GM21528 (cell line): ENCODE results near the gene TMEM59.
"Not testable (repeated sequence)": the region's sequence is repeated elsewhere in the genome, so short reads cannot be mapped to it uniquely, and the experiment has no call there.

Experiments
- ATAC-seq: cut with Tn5 transposase; IDR thresholded peaks from one replicate; pipeline ENCODE4 v1.9.1; 2021; ENCODE audit warnings: mild to moderate bottlenecking, moderate library complexity; ENCODE audit not compliant: unreplicated experiment, low FRiP score

TMEM59 gene, protein sequence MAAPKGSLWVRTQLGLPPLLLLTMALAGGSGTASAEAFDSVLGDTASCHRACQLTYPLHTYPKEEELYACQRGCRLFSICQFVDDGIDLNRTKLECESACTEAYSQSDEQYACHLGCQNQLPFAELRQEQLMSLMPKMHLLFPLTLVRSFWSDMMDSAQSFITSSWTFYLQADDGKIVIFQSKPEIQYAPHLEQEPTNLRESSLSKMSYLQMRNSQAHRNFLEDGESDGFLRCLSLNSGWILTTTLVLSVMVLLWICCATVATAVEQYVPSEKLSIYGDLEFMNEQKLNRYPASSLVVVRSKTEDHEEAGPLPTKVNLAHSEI

DNA sequence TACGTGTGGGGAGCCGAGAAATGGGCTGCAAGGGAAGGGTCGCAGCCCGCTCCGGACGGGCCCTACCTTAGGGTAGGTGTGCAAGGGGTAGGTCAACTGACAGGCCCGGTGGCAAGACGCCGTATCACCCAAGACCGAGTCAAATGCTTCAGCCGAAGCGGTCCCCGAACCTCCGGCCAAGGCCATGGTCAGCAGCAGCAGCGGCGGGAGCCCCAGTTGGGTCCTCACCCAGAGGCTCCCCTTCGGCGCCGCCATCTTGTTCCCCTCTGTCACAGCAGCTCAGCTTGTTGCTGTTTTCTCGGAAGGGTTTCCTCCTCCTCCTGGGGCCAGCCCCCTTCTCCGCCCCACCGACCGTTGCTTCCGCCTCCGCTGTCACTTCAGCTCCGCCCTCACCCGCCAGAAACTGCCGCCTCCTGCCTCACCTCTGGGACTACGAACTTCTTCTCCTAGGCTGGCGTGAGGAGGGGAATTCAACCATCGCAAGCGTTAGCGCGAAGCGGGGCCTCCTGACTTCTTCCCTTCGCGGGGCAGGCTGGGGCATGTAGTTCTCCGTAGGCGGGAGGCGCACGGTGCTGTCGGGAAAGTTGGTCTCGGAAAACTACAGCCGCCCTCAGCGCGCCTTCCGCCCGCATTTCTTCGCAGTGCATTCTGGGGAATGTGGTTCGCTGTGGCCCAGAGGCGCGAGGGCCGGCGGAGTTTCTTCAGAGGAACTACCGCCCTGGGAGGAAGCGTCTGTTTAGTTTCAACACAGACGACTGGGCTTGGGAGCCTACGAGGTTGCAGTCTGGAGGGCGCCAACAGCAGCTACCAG lies at the start of gene TMEM59, which contains the start of gene TCEANC2:
TSS of gene TMEM59 (minus strand) at position 271 of the 811 bp plus-strand sequence. CDS start at position 255, 16 bp downstream.
TSS of gene TCEANC2 (plus strand) at position 675 of the 811 bp plus-strand sequence. CDS start 815 bp downstream, outside the sequence.
- peak; percentile 94 for ATAC-seq

DNA sequence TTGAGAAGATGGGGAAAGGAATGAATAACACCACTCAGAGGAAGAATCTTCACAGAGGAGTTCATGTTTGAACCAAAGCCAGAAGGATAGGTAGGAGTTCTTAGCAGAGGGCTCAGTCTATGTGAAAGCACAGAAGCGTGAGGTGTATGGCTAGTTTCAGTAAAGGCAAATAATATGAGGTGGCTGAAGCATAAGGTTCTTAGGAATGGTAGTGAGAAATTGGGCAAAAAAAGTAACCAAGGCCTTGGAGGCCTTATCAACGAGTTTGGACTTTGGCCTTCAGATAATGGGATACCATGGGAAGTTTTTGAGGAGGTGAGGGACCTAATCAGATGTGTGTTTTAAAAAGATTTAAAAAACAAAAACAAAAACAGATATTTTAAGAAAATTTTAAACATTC lies 47.5 kb upstream of the TMEM59 start:
- ATAC-seq, result no peak

DNA sequence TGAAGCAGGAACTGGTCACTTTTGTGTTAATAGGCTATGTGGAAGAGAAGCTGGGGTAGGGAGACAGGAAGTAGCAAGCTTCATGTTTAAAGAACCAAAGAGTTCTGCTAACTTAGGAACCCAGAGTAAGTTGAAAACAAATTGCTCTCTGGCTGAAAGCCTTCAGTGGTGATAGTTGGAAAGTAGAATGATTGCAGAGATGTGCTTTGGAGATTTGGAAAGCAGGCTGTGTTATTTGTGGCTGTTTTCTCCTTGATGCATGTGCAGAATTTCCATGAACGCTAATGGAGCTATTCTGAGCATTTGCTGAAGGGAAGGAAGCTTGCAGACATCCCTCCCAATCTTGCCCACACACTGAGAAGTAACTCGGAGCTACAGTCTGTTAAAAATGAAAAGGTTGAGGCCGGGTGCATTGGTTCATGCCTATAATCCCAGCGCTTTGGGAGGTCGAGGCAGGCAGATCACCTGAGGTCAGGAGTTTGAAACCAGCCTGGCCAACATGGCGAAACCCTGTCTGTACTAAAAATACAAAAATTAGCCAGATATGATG lies 46.1 kb upstream of the TMEM59 start:
- ATAC-seq, result no peak

DNA sequence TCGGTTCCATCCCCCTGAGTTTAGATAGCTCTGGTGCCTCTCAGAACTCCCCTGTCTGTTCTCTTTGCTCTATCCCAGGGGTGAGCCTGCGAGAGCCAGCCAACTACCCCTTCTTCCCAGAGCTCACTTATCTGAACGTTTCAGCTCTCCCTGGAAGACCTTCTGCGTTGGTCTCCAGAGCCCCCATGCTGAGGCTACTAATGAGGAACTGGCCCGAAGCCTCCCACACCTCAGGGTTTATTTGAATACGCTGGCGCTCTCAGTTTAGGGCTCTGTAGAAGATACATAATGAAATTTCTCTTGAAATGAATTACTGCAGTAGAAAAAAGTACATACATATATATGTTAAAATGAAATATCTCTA lies 43.9 kb upstream of the TMEM59 start:
- ATAC-seq, result no peak

DNA sequence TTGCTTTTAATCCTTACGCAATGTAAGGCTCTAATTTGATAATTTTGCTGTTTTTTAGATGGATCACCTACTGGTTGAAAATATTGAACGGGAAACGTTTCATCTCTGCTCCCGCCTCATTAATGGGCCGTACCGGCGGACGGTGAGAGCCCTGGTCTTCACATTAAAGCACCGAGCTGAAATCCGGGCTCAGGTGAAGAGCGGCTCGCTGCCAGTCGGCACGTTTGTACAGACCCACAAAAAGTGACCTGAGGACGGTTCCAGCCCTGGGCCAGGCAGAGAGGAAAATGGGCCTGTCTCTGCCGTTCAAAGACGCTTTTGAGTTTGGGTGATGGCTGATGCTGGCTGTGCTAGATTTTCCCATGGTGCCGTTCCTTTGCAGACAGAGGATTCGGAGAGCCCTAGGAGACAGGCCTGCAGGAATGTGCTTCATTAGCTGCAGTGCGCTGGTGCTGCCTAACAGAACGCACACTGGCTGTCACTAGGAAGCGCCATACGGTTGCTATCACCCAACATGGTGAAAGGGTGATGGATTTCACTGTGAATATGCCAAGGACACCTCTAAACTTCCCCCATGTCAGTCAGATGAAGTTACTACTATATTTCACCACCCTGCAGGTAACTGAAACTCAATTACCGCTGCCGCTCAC lies 43.3 kb upstream of the TMEM59 start:
- ATAC-seq, result no peak

DNA sequence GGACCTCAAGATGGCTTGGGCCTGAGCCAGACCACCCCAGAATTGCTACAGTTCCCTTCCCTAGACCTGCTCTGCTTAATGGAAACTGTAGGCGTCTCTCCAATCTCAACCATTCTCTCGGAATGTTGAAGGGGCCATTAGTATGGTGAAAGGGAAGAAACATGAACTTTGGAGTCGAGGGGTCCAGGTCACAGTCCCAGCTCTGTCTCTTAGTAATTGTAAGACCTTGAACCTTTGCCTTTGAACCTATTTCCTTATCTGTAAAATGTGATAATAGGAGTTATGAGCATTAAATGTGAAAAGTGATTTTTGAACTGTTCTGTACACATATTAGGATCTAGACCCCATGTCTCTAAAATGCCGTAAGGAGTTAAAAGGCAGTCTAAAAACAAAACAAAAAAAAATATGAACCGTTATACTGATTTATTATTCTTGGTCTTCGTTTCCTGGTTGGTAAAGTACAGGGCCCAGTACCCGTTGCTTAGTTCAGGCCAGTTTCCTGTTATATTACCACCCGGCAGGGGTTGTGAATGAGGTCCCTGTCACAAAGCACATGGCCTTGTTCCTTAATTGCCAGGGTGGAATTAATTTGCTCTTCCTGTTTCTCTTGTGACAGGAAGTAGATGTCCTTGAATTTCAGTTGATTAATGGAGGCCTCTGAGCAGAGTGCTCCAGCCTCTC lies 42.7 kb upstream of the TMEM59 start:
- ATAC-seq, result no peak

DNA sequence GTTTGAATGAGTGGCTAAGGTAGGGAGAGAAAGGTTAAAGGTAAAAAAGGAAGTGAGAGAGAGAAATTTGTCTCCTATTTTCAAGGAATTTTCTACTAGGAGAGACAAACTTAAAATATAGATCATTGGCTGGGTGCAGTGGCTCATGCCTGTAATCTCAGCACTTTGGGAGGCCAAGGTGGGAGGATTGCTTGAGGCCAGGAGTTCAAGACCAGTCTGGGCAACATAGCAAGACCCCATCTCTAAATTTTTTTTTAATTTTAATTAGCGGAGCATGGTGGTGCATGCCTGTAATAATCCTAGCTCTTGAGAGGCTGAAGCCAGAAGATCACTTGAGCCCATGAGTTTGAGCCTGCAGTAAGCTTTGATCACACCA lies 41.7 kb upstream of the TMEM59 start:
- ATAC-seq, result not testable (repeated sequence)

DNA sequence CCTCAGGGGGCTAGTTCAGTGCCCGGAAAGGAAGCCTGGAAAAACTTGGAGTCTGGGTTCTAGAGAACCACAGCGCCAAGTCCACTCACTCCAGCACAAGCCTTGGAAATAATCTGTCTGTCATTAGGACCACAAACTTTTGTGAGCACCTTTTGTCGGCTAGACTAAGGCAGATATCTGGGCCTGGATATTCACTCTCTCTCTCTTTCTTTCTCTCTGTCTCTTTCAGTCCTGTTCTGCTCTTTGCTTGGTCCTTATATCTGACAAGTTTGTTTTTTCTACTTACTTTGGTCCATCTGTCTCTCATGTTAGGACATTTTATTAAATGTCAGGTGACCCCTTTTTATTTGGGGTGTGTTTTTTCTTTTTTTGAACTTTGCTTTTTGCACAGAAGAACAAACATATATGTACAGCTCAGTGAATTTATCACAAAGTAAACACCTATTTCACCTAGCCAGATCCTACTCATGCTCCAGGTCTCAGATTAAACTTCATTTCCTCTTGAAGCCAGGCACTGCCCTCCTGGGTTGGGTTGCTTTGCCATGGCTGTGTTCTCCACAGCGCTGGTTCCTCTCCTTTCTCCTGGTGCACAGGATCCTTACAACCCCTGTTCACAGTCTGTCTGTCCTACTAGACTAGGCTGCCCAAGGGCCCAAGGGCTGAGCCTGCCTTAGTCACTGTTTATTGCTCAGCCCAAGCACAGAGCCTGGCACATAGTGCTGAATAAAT lies 41.2 kb upstream of the TMEM59 start:
- ATAC-seq, result no peak

DNA sequence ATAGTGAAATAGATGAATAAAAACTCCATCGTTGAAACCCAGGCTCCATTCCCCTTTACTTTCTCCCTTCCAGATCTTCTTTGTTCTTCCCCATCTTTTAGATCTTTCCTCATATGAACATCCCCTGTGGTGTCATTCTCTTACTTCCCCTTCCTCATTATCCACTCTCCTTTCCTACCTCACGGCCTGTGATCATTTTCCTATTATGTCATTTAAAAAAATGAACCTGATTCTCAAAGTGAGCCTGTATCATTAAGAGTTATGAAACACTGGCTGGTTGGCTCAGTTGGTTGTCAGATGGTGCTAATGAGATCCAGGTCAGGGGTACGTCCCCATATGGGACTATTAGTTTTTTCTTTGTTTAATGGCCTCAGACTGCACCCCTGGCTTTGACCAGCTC lies 38.7 kb upstream of the TMEM59 start:
- no peak for ATAC-seq

DNA sequence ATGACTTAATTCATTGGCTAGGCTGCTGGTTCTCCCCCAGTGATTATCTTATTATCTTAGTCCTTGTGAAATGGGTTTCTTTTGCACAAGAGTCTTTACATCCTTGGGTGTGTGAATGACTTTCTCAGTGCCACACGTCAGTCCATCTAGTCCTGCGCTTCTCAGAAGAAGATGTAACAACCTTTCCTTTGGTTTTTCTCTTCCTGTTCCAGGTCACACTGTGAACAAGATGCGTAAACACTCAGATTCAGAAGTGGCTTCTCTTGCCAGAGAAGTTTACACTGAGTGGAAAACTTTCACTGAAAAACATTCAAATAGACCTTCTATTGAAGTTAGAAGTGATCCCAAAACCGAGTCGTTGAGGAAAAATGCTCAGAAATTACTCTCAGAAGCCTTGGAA lies 35.4 kb upstream of the TMEM59 start:
- no peak for ATAC-seq

DNA sequence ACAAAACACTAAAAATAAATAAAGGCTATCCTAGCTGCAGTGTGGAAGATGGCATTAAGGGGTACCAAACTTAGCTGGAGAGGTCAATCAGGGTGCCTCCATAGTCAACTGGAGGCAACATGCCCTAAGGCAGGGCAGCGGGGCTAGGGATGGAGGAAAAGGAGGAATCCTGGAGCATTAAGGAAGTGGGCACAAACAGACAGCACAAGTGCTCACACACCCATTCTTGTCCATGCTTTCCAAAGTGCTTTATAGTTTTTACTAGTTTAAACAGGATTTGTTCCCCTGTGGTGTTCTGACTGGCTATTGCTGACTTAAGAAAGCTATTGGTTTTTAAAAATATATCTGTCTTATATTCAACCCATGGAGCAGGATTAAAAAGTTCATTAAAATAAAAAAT lies 33.8 kb upstream of the TMEM59 start:
- ATAC-seq, result no peak

DNA sequence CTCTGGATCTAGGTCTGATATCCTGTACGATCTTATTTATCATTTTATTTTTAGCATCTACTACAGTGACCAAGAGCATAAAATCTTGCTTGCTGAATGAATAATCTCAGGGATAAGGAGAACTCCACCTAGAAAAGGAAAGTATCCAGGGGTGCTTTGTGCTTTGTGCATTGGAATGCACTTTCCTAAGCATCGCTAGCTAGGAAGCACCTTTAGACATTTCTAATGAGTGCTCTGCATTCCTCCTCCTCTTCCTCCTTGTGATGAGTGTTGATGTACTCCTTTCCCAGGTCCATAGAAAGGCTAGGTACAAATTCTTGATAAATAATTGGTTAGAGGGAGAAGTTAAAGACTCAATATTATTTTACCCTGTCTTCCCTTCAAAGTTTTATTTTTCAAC lies 31.8 kb upstream of the TMEM59 start:
- ATAC-seq, result no peak

DNA sequence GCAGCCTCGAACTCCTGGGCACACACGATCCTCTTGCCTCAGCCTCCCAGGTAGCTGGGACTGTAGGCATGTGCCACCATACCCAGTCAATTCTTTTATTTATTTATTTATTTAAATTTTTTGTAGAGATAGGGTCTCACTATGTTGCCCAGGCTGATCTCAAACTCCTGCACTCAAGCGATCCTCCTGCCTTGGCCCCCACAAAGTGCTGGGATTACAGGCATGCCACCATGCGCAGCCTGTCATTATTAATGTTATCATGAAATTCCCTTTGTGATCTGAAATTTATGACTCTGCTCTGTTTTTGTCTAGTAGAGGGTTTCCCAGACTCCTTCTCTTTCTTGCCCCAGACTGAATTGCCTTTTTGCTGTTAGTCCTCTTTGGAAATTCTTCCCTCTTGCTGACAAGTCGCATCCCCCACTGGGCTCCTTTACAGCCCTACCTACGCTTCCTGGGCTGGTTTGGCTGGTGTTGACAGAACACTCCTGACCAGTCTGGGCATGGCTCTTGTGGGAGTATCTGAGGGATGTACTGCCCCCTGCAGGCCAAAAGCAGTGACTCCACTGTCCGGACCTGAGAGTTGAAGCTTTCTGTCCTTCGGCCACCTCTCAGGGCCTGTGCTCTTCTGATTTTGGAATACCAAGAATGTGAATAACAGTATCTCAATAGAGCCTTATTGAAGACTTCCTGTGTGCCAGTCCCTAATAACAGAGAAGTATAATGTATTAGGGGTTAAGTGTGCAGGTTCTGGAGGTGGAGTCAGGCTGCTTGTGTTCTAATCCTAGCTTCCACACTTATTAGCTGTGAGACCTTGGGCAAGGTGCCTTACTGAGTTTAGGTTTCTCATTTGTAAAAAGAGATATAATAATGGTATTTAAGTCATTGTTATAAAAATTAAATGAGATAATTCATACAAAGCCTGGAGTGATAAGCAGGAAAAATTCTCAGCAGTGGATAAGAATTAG lies 28.6 kb upstream of the TMEM59 start:
- ATAC-seq, result peak; percentile 58

DNA sequence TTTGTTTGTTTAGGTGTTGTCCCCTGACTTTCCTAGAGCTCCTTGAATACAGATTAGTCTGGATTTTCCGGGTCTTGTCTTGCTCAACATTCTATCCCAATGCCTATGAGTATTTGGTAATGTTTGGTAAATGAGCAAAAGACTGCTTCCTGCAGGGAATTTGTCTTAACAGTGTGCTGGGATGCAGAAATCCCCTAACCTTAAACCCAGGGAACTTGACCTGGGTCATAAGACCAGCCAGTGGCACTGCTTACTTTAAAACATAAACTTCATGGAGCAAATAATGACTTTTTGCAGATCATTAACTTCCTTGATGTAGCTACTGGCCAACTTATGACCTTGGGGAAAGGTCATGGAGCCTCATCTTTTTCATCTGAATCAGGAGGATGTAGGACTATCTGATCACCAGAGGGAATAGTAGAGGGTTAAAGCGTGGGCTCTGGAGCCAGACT lies 27.6 kb upstream of the TMEM59 start:
- ATAC-seq, result no peak

DNA sequence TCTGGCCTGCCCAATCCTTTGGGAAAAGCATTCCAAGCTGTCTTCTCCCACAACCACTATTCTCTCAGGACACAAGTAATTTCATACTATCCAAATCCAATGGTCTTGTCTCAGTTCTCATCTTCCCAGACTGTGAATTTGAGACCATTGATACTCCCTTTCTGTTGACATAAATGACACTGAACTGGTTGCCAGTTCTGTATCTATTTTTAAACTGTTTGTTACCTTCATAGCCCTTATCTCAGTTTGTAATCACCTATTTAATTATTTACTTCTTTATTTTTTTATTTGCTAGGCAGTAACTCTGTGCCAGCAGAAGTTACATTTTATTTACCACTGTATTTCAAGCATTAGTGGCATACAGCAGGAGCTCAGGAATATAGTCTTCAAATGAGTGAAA lies 24.4 kb upstream of the TMEM59 start:
- ATAC-seq, result no peak

DNA sequence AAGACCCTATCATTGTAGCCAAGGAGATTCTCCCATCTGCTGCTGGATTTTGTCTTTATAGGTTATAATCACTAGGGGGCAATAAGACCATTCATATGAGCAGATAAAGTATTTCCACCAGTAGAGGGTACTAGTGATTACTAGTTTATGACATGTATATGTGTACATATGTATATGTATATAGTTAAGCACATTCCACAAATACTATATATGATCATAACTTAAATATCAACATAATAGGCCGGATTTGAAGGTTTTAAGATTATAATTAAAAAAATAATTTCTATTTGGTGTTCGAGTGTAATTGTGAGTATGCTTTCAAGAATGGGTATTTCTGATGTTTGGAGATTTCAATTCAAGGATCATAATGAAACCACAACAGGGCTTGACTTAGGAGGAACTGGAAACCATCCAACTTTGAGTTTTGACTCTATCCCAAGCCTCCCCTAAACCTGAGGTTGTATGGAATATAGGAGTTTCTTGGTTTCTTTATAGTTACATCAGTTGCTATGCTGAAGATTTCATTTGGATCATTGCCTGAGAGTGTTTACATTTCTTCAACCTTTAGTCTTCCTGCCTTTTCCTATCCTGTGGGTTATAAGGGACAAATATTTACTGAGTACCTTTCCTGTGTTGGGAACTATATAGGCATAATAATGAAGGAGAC lies 17.3 kb upstream of the TMEM59 start:
- peak; percentile 75 for ATAC-seq

DNA sequence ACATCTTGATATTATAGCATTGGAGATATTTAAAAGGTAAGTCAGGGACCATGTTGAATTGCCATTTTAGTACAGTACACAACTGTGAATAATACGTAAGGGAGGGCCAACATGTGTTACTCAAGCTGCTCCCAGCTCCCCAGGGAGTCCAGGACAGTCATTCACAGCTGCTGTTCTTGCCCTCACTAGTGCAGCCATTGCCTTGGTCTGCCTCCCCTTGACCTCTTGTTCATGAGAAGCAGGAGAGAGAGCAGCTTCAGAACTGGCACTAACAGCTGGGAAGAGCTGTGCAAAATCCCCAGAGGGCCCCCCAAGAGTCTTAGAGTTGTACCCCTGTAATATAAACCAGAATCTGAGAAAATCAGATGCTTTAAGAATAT lies 16.8 kb upstream of the TMEM59 start:
- ATAC-seq, result peak; percentile 17

DNA sequence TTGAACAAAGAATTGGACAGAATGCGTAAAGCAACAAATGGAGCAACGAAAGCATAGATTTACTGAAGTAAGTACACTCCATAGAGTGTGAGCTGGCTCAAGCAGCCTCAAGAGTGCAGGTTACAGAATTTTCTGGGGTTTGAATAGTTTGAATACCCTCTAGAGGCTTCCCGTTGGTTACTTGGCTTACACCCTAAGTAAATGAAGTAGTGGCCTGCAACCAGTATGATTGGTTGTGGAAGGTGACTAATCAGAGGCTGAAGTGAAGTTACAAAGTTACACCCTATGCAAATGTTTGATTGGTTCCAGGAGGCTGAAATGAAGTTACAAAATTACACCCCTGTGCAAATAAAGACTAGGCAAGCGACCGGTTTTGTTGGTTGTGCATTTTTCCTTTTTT lies 11.3 kb upstream of the TMEM59 start:
- ATAC-seq, result no peak
